ENCODE measurements around the gene GTF2F1.
A peak's percentile ranks its signal among the peaks of the same experiment; 100 is the strongest.
"Not testable (repeated sequence)": the region's sequence is repeated elsewhere in the genome, so short reads cannot be mapped to it uniquely, and the experiment has no call there.

Gene GTF2F1

DNA sequence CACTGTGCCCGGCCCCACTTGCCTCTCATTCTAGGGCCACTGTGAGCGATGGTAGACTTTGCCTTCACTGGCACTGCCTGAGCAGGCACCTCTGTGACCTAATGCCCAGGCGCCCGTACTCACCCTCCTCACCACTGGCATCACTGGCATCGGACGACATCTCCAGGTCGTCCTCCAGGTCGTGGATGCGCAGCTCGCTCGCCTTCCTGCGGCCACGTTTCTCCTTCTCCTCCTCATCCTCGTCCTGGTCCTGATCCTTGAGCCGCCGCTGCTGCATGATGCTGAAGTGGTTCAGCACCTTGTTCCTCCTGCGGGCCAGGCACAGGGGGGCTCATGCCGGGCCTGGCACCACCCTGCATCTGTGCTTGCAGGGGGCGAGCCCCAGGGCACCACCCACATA is 9.8 kb downstream of the GTF2F1 start:
- DNase-seq = no peak

DNA sequence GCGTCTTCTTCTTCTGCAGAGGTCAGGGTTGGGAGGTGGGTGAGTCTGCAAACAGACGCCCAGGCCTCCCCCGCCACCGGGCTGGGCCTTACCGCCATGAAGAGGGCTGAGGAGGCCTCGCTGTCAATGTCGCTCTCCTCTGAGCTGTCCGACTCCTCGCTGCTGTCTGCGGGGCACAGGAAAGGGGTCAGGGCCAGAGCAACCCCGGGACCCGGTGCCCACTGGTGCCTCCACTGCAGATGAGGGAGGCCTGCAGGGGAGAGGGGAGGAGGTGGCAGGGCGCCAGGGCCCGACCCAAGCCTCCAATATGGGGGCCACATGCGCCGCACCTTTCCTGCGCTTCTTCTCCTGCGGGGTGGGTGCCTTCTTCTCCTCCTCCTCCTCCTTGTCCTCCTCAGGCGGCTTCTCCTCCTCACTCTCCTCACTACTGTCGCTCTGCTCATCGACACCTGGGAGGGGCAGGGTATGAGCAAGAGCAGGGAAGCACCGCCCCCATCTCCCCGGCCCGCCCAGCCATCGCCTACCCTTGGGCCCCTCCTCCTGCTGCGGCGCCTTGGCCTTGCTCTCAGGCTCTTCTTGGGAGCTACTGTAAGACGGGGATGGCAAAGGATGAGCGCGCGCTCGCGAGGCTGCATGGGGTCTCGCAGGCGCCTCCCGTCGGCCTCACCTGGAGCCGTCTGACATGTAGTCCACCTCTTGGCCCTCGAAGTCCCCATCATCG is 11.8 kb downstream of the GTF2F1 start:
- no peak for DNase-seq

DNA sequence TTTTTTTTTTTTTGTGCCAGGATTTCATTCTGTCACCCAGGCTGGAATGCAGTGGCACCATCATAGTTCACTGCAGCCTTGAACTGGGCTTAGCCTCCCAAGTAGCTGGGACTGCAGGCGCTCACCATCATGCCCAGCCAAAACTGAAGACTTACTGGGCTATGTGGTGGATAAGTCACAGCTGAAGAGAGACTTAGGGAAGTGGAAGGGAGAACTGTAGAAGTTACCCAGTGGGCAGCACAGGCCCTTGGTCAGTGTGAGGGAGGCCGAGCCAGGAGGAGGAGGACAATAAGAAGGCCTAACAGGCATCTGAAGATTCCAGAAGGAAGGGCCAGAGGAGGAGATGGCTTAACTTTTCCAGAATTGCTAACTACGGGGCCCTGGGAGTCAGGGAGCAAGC is 13.2 kb downstream of the GTF2F1 start:
- no peak for DNase-seq

DNA sequence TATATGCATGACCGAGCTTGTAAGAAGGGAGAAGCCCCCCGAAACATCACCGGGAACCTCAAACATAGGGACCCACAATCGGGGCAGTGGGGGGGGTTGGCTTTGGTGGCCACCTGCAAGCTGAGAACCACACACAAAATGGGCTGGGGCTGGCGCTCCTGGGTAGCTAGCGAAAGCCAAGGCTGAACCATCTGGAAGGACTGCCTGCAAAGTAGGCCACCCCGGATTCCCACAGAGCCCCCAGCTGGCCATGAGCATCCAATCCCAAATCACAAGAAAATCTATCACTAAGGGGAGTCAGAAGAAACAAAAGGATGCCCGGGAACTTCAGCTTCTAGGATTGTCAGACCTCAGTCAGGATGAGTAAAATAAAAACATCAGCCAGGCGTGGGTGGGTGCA is 14.5 kb downstream of the GTF2F1 start:
- no peak for DNase-seq

DNA sequence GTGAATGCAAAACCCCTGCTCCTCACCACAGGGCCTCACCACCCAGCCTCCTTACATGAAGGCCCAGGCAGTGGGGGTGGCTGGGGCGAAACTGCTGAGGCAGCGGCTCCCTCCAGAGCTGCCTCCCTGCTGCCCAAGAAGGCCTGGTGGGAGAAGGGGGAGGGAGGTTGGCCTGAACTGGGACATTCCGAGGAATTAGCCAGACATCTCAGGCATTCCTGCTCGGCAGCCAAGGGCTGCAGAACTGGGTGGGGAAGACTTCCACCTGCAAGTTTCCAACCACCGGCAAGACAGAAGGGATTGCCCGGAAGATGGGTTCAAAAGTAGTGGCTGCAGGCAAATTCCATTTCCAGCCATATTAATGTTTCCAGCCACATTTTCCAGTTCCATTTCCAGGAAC is 14.9 kb downstream of the GTF2F1 start:
- DNase-seq = no peak

DNA sequence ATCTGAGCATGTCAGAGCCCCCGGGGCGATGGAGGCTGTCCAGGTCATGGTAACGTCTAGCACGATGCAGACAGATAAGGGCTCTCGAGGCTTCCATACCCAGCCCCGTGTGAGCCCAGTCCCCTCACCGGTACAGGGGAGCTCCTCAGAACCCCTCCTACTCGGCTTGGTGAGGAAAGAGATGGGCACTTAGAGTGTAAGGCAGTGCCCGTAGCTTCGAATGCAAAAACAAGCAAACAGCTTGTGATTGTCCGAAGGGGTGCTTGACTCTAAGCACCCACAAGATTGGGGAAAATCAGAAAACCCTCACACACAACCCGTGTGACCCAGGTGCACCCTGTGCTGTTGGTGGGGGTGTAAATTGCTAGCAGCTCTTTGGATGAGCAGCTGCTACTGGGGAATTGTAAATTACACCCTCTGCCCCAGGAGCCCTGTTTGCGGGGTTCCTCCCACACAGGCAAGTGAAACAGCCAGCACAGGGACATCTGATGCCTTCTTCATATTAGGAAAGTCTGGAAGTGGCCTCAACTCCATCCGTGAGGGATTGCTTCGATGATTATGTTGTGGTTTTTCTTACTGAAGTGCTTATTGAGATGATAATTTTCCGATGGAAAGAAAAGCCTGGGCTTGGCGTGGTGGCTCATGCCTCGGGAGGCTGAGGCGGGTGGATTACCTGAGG is 16.3 kb downstream of the GTF2F1 start:
- DNase-seq = no peak

DNA sequence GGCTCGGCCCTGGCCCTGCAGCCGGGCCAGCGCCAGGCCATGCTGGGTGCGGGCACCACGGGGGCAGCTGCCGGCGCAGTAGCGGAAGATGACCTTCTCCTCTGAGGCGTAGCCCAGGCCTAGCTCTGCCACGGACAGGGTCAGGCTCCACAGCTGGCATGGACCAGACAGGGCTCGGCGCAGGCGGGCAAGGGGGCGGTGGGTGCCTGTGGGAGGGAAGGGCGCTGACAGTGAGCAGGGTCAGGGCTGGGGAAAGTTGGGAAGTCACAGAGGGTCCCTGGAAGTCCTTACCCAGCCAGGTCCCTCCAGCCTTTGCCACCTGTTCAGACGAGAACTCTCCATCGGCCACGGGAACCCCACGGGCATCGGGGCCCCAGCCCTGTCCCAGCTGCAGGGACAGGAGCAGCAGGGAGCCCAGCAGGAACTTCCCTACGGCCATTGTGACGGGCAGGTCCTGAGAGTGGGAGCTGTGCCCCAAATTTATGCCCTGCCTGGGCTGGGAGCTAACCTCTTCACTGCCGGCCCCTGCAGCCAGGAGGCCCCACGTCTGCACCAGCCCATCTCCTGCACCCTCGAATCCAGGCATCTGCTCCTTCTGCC is 17.5 kb downstream of the GTF2F1 start, which contains the start of gene PSPN:
PSPN (minus strand) TSS at position 523 of the 600 bp plus-strand sequence; CDS start at position 439, 84 bp downstream.
- DNase-seq = no peak

DNA sequence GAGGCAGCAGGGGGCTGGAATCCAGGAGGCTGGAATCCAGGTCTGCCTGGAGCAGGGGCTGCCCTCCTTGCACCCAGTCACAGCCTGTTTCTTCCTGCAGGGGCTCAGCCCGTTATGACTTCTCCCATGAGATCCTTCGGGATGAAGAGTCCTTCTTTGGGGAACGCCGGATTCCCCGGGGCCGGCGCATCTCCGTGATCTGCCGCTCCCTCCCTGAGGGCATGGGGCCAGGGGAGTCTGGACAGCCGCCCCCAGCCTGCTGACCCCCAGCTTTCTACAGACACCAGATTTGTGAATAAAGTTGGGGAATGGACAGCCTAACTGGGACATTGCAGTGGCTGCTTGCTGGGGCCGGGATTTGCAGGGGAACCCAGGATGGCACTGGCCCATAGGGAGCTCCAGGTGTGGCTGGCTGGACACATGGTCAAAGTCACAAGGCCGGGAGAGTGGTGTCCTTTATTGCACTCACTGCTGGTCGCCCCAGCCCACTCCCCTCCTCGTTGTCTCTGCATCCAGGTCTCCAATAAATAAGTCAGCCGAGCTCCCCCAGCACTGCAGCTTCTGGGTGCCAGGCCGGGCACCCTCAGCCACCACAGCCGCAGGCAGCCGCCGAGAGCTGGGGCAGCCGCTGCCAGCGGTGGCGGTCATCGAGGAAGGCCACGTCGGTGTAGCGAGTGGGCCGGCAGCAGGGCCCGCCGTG is 18.1 kb downstream of the GTF2F1 start:
- DNase-seq = no peak

DNA sequence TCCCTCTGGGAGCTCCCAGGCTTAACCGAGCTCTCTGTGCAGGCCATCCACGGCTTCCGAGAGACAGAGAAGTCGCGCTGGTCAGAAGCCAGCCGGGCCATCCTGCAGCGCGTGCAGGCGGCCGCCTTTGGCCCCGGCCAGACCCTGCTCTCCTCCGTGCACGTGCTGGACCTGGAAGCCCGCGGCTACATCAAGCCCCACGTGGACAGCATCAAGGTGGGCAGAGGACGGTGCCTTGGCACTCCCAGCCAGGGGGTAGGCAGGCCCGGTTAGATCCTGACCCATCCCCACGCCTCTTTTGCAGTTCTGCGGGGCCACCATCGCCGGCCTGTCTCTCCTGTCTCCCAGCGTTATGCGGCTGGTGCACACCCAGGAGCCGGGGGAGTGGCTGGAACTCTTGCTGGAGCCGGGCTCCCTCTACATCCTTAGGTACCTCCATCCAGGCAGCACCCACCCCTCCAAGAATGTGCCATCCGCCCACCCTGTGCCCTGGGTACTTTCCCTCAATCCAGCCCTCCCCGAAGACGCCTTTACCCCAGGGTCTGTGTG is 18.7 kb downstream of the GTF2F1 start:
- no peak for DNase-seq

DNA sequence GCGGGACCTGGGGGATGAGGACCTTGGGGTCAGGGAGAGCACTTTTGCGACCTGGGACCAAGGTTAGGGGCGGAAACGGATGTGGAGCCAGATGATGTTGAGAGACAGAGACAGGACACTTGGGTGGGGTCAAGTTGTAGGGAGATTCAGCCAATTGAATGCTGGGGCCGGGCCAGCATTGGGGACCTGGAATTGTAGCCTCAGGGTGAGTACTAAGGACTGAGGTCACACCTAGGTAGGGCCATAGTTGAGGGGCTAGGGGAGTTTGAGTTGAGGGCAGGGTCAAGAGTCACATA is 19.2 kb downstream of the GTF2F1 start:
- DNase-seq = no peak

DNA sequence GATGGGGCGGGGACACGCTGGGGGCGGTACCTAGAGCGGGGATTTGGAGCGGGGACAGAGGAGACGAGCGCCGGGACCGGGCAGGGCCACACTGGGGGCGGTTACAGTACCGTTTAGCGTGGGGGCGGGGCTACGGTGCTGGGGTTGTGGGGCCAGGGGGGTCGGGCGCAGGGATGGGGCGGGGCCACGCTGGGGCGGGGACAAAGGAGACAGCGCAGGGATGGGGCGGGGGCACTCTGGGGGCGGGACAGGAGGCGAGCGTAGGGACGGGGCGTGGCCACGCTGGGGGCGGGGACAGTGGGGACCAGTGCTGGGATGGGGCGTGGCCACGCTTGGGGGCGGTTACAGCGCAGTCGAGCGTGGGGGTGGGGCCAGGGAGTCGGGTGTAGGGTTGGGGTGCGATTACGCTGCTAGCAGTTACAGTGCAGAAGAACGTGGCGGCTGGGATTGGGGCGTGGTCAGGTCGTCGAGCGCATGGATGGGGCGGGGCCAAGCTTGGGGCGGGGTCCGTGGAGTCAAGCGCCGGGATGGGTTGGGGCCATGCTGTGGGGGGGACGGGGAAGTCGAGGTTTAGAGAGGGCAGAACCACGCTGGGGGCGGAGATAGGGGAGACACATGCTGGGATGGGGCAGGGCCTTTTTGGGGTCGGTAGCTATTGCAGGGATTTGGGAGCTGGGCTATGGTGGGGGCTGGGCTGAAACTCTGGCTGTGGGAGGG is 19.7 kb downstream of the GTF2F1 start:
- DNase-seq = peak; percentile 98

DNA sequence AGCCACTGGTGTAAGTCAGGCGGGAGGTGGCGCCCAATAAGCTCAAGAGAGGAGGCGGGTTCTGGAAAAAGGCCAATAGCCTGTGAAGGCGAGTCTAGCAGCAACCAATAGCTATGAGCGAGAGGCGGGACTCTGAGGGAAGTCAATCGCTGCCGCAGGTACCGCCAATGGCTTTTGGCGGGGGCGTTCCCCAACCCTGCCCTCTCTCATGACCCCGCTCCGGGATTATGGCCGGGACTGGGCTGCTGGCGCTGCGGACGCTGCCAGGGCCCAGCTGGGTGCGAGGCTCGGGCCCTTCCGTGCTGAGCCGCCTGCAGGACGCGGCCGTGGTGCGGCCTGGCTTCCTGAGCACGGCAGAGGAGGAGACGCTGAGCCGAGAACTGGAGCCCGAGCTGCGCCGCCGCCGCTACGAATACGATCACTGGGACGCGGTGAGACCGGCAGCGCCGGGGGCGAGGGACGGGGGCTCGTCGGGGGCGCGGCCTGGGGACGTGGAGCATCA is 20.3 kb downstream of the GTF2F1 start, which contains the start of gene ALKBH7:
ALKBH7 (plus strand) TSS at position 201 of the 502 bp plus-strand sequence; CDS start at position 228, 27 bp downstream.
- peak; percentile 100 for DNase-seq

DNA sequence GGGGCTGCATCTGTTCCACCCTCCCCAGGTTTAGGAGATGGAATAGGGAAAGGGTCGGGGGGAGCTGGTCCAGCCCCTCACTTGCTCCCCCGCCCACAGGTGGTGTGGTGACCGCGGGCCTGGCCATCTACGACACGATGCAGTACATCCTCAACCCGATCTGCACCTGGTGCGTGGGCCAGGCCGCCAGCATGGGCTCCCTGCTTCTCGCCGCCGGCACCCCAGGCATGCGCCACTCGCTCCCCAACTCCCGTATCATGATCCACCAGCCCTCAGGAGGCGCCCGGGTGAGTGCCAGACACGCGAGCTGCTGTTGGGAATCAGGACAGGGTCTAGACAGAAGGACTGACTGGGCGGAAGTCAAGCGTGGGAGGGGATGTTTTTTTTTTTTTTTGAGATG is 28.6 kb downstream of the GTF2F1 start:
- no peak for DNase-seq

DNA sequence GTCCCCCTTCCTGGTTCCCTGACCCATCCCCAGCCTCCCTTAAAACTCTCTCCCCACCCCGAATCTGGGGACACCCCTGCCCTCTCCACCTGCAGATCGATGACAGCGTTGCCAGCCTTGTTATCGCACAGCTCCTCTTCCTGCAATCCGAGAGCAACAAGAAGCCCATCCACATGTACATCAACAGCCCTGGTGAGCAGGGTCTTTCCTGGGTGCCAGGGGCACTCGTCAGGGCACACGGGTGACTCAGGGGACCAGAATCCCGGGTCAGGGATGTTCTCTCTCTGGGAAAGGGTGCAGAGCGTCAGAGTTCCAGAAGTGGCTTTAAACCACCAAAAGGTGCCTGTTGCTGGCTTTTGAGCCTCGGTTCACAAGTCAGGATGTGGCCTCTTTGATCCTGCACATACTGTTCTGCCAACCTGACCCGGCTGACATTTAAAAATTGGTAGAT is 30.6 kb downstream of the GTF2F1 start:
- DNase-seq = no peak

DNA sequence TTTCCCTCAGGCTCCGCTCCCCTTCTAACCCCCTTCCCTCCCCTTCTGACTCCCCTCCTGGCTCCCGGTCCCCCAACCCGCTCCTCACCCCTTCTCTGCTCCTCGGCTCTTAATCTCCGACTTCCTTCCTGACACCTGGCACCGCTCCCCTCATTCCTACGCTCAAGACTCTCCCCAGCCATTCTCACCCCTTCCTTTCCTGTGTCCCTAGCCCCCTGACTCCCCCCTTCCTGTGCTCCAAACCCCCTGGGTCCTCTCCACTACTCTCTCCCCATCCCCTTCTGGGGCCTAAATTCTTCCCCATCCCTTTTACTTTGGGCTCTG is 31.0 kb downstream of the GTF2F1 start:
- DNase-seq = no peak

DNA sequence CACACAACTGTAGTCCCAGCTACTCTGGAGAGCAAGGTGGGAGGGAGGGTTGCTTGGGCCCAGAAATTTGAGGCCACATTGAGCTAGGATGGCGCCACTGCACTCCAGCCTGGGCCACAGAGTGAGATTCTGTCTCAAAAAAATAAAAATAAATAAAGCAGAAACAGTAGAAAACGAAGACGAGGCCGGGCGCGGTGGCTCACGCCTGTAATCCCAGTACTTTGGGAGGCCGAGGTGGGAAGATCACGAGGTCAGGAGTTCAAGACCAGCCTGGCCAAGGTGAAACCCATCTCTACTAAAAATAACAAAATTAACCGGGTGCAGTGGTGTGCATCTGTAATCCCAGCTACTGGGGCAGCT is 32.1 kb downstream of the GTF2F1 start:
- DNase-seq = not testable (repeated sequence)

DNA sequence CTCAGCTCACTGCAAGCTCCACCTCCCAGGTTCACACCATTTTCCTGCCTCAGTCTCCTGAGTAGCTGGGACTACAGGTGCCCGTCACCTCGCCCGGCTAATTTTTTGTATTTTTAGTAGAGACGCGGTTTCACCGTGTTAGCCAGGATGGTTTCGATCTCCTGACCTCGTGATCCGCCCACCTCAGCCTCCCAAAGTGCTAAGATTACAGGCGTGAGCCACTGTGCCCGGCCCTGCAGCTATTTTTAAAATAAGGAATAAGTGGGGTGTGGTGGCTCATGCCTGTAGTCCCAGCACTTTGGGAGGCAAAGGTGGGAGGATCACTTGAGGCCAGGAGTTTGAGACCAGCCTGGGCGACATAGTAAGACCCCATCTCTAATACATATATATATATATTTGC is 32.5 kb downstream of the GTF2F1 start:
- not testable (repeated sequence) for DNase-seq

DNA sequence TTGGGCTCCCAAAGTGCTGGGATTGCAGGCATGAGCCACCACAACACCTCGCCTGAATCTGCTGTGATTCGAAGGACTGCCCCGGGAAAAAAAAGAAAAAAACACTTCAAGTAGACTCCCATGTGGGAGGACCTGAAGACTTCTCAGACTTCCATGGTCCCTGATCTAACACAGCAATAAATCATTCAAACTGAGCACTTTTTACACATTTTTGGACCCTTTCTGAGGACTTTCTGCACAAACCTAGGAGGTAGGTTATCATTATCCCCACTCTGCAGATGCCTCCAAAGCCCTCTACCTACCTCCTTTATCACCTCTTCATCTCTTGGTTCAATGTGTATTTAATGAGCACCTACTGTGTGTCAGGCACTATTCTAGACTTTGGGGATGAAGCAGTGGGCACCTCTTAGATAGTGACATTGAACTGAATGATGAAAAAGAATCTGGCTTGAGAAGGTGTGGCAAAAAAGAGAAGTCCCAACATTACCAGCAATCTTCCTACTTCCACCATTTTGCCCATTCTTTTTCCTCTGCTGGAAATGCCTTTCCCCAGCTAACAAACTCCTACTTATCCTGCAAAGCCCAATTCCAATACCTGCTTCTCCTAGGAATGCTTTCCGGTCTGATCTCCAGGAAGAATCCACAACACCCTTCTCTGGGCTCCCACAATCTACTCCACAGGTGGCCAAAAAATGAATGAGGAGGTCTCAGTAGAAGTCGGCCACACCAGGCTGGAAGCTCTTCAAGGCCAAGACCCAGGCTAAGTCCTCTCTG is 33.2 kb downstream of the GTF2F1 start:
- DNase-seq = no peak

DNA sequence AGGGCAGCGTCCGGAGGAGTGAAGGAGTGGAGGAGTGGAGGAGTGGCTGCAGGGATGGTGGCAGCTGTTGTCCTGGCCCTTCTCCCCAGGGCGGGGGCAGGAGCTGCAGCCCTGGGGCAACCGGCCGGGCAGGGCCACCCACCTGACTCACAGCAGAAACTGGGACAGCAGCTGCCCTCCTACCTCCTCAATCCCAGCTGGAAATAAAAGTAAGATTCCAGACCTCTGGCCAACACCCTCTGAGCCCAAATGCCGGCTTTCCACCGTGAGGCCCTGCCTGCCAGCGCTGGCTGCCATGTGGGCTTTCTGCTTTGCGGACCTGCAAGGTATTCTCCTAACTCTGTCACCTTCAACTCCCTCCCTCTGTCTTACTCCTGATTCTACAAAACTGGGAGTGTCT is 35.0 kb downstream of the GTF2F1 start:
- DNase-seq = no peak

DNA sequence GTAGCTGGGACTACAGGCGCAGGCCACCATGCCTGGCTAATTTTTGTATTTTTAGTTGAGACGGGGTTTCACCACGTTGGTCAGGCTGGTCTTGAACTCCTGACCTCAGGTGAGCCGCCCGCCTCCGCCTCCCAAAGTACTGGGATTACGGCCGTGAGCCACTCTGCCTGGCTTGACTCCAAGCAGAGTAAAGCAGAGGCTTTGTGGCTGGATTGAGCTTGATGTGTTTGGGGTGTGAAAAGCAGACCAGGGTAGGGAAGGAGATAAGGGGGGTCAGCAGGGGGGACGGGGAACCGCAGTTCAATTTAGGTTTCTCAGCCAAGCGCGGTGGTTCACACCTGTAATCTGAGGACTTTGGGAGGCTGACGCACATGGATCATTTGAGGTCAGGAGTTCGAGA is 35.8 kb downstream of the GTF2F1 start:
- DNase-seq = no peak

DNA sequence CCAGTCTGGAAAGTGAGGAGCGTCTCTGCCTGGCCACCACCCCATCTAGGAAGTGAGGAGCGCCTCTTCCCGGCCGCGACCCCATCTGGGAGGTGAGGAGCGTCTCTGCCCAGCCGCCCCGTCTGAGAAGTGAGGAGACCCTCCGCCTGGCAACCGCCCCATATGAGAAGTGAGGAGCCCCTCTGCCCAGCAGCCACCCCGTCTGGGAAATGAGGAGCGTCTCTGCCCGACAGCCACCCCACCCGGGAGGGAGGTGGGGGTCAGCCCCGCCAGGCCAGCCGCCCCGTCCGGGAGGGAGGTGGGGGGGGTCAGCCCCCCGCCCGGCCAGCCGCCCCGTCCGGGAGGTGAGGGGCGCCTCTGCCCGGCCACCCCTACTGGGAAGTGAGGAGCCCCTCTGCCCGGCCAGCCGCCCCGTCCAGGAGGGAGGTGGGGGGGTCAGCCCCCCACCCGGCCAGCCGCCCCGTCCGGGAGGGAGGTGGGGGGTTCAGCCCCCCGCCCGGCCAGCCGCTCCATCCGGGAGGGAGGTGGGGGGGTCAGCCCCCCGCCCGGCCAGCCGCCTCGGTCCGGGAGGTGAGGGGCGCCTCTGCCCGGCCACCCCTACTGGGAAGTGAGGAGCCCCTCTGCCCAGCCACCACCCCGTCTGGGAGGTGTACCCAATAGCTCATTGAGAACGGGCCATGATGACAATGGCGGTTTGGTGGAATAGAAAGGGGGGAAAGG is 37.5 kb downstream of the GTF2F1 start:
- not testable (repeated sequence) for DNase-seq

Measured in RPMI8226 (cell line).